H54 (cell line): ENCODE data around the gene CMTM8.

Experiments used
- DNase-seq: peaks from one replicate; pipeline ENCODE4 v3.0.0; 2011; ENCODE audit warnings: low spot score, mixed read lengths; ENCODE audit not compliant: insufficient read length
- FAIRE-seq: peaks from 3 replicates; lab custom pipeline; 2011; peaks lifted over from hg19 to GRCh38; lab: Jason Lieb, UNC
- POLR2A ChIP-seq: IDR thresholded peaks from 2 replicates; pipeline ENCODE4 v1.6.1; 2011; ENCODE audit warnings: low read depth, mild to moderate bottlenecking, low read length

The CMTM8 gene

DNA sequence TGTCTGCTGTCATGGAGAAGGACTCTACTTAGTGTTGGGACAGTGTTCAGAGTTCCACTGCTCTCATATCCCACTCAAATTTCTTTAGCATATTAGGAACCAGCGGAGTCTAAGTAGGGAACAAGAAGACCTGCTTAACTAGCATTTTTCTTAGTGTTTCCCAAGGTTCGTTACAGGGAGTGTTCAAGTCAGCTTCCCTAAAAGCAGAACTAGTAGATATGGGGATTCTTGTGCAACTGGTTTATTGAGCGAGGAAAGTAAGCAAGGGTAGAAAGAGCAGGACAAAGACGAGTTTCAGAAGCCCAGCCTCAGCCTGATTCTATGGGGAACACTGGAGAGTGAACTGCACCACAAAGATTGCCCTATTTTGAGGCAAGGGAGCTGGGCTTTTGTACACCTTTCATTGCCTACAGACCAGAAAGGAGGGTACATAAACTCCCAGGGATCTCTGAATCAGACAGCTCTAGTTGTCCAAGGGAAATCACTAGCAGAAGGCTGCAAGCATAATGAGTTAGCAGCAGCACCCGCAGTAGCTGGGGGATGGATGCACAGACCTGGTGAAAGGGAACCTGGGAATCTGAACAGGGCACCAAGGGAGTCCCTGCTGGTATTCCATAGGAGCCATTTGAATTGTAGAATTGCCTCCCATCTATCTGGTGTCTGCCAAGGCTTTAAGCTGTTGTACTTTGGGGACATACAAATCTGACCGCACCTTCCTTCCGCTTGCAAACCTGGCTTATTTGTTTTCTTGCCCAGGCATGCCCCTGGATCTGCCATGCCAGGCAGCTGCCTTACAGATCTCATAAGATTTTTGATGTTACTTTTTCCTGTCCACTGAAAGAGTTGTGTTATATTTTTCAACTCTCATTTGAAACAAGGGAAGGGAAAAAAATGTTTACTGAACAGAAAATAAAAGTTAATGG, 168.3 kb downstream of the CMTM8 start:
- DNase-seq (no peak), FAIRE-seq (no peak)
- no peak for TF ChIP-seq POLR2A

DNA sequence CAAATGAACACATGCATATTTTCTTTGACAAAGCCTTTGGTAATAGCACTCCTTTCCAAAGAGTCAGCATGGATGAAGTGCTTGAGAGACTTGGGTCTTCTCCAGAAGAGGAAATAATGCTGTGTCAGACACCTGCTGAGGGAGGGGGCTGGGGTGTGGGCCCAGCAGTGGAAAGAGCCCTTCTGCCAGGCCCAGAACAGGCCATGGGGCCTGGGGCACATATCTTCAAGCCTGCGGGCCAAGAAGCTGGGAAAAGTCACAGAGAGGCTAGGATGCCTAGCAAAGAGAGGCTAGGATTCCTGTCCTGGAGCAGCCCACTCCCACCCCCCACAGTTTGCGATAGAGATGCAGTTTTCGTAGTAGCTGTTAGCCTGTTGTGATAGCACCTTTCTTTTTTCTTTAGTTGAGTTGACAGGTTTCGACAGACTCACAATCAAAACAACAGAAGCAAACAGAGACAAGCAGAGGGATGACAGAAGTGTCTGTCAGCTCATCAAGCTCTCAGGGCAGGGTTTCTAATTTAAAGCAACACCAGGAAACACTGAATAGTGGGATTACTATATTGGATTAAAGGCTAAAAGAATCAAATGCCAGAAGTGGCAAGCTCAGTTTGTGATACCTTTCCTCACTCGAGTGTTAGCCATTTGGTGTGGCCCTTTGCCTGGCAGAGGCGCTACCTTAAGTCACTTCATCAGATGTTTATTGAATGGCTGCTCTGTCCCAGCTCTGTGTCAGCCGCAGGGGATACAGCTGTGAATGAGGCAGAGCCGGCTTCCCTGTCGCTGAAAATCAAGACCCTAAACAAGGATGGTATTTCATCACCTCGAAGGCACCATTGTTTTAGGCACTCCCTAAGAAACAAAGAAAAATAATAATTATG, 172.1 kb downstream of the CMTM8 start:
- TF ChIP-seq POLR2A = no peak
- no peak for FAIRE-seq
- no peak for DNase-seq

DNA sequence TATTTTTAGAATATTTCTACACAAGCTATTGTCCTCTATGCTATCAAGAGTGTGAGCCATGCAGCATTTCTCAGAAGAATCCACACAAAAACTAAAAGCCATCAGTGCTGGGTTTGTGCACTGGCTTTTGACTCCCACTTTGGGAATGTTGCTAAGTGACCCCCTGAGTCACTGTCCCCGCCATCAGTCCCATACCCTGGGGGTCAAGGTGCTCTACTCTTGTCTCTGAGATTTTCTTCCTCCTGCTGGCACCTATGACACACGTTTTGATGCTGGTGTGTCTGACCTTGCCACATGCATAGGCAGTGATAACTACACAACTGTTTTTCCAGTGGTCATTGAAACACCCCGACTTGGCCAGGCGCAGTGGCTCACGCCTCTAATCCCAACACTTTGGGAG, 173.0 kb downstream of the CMTM8 start:
- no peak for FAIRE-seq
- TF ChIP-seq POLR2A = no peak

DNA sequence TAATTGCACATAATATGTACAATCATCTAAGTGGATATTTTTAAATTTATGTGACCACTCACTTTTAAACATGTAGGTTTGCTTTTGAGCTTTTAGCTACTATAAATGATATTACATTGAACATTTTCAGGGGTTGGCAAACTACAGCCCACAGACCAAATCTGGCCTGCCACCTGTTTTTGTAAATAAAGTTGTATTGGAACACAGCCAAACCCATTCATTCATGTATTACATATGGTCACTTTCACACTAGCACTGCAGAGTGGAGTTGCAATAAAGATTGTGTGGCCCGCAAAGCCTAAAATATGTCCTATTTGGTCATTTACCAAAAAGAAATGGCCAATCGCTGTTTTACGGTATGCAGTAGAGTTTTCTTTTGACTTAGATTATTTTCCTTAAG, 174.4 kb downstream of the CMTM8 start:
- FAIRE-seq (no peak), DNase-seq (no peak)
- no peak for TF ChIP-seq POLR2A

More for the DNA sequence above, 173.0 kb downstream of the CMTM8 start:
- DNase-seq = no peak

DNA sequence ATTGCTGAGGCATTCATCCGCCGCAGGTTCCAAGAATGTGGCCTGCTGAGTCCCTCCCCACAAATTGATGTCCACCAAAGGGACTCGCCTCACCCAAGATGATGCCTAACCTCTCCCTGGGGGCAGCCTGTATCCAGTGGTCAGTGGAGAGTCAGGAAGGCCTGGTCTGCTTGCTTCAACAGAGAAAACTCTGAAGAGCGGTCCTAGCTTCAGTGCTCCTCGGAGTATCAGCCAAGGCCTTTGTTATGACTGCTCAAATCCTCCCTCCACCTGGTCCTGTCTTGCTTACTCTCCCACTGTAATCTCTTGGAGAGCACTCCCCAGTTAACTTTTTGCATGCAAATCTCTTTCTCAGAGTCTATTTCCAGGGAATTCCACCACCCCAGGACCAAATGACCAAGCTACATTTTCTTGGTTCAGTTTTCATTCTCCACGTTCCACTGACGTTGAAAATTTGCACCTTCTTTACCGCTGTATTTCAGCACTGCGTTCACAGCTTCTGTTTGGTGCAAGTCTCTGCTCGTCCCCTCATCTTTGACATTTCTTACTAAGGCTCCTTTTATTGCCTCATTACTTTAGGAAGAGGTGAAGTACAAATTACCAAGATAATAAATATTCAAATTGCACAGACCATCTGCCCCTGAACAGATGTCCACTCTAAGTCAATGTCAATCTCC, 175.5 kb downstream of the CMTM8 start:
- DNase-seq = no peak
- no peak for TF ChIP-seq POLR2A
- FAIRE-seq = no peak

DNA sequence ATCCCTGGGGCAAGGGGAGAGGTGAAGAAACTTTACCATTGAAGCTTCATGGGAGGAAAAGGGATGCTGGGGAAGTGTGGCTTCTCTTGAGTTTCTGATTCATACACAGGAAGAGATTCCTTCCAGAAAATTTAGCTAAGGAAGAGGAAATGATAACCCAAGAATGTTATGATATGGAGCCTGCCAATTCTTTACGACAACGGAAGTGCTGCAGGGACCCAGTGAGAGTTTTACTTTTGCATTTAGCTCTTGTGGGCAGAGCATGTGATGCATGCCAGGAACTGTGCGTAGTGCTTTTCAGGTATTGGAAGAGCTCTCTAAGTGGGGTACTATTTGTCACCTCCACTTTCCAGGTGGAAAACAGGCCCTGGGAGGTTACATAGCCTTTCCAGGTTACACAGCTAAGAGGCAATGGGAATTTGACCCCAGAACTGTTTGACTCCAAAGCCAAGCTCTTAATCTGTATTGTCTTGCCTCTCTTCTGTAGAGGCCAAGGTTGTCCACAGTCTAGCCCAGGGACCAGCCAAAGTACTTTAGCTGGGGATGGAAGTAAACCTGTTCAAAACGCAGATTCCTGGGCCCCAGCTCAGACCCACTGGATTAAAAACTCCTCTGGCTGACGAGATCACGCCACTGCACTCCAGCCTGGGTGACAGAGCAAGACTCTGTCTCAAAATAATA, 176.2 kb downstream of the CMTM8 start:
- FAIRE-seq (no peak), DNase-seq (no peak)
- no peak for TF ChIP-seq POLR2A

DNA sequence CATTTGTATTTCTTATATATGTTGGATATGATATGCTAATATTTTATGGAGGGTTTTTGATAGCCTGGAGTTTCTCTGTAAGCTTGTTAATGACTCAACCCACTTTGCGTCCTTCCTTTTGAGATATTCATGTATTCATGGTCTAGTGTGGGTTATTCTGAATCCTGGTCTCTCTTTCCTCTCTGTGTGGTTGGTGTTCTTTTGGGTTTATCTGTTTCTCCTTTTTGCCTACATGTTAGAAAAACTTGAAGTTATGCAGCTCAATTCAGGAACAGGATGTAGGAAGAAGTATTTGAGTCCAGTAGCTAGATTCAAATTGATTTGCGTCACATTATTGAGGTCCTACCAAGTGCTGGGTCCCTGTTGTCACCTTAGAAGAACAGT, 181.3 kb downstream of the CMTM8 start:
- FAIRE-seq (no peak), DNase-seq (no peak)
- no peak for TF ChIP-seq POLR2A
